K562 (cell line): ENCODE data around the gene KRT8. TPM values are rescaled to one million over a fixed set of nuclear protein-coding genes. Genes with fewer than 3 reads are reported as not detected.

Source experiments
- ARID1B ChIP-seq: fragments of 450-650 bp; IDR thresholded peaks from 2 replicates; pipeline ENCODE4 v1.6.1; 2016; ENCODE audit warnings: antibody characterized with exemption, mild to moderate bottlenecking, inconsistent platforms
- GATAD2A ChIP-seq: fragments of 450-650 bp; IDR thresholded peaks from 2 replicates; pipeline ENCODE4 v1.6.1; 2017
- KAT8 ChIP-seq: fragments of 450-650 bp; IDR thresholded peaks from 2 replicates; pipeline ENCODE4 v1.6.1; 2016; ENCODE audit warnings: low read depth, mild to moderate bottlenecking
- KDM4B ChIP-seq, 2 experiments: fragments of 450-650 bp in 1 of 2; sonication (generic) in 1 of 2; IDR thresholded peaks; 2 replicates each; pipeline ENCODE4 v1.6.1; 2016 to 2017; ENCODE audit warnings: borderline replicate concordance in 2 of 2, antibody characterized with exemption in 1 of 2, low read depth in 1 of 2, mild to moderate bottlenecking in 1 of 2
- MAFF ChIP-seq: IDR thresholded peaks from 2 replicates; pipeline ENCODE4 v1.6.1; 2012; ENCODE audit warnings: low read length, improper control_type of control experiment
- MAZ ChIP-seq, 2 experiments: fragments of 450-650 bp in 1 of 2; sonication (generic) in 1 of 2; formaldehyde crosslinking; IDR thresholded peaks in 1 of 2; conservative IDR thresholded peaks in 1 of 2; 2 replicates each; pipeline versions ENCODE4 v1.4.0 to v1.5.0; 2020; ENCODE audit warnings: mild to moderate bottlenecking in 1 of 2, missing genetic modification reagents in 1 of 2
- MCM3 ChIP-seq: fragments of 450-650 bp; IDR thresholded peaks from 2 replicates; pipeline ENCODE4 v1.6.1; 2016
- MEF2D ChIP-seq: conservative IDR thresholded peaks from 2 replicates; pipeline ENCODE4 v1.6.1; 2016; ENCODE audit warnings: low read depth, missing genetic modification characterization, missing compliant biosample characterization
- MYC ChIP-seq, 2 experiments: fragments of 250-450 bp in 1 of 2; sonication (Bioruptor Pico) in 1 of 2; IDR thresholded peaks; 2 replicates each; pipeline versions ENCODE4 v1.5.1 to v1.6.1; 2012 to 2021; ENCODE audit warnings: low read depth in 2 of 2, borderline replicate concordance in 1 of 2, improper control_type of control experiment in 1 of 2, low read length in 1 of 2, mild to moderate bottlenecking in 1 of 2, moderate library complexity in 1 of 2
- NFATC3 ChIP-seq: fragments of 450-650 bp; IDR thresholded peaks from 2 replicates; pipeline ENCODE4 v1.6.1; 2017; ENCODE audit warnings: mild to moderate bottlenecking
- NFXL1 ChIP-seq: fragments of 450-650 bp; formaldehyde crosslinking; IDR thresholded peaks from 2 replicates; pipeline ENCODE4 v1.4.0; 2021; ENCODE audit warnings: mild to moderate bottlenecking
- NONO ChIP-seq, 2 experiments: fragments of 200-400 bp in 1 of 2; fragments of 450-650 bp in 1 of 2; formaldehyde crosslinking in 1 of 2; IDR thresholded peaks; 2 replicates each; pipeline ENCODE4 v1.6.1; 2017; ENCODE audit warnings: low read depth in 2 of 2, mild to moderate bottlenecking in 2 of 2, moderate library complexity in 2 of 2, low read length in 1 of 2
- NR1H2 ChIP-seq: sonication (generic); formaldehyde crosslinking; IDR thresholded peaks from 2 replicates; pipeline ENCODE4 v1.4.0; 2020; ENCODE audit warnings: mild to moderate bottlenecking, missing genetic modification reagents
- RFX5 ChIP-seq: IDR thresholded peaks from 2 replicates; pipeline ENCODE4 v1.6.1; 2011; ENCODE audit warnings: low read depth, mild to moderate bottlenecking, improper control_type of control experiment, low read length
- ZNF75A ChIP-seq: fragments of 450-650 bp; formaldehyde crosslinking; IDR thresholded peaks from 2 replicates; pipeline ENCODE4 v1.4.0; 2020; ENCODE audit warnings: mild to moderate bottlenecking
- polyA plus RNA-seq, 8 experiments: library from polyadenylated mRNA; depleted of rRNA in 4 of 8; stranded (reverse) in 5 of 8; unstranded in 3 of 8; fragments of >200 nt; fragmentation: Nextera tagmentation in 2 of 8; fragmentation: Illumina TruSeq in 1 of 8; extraction: Ambion mirVana in 2 of 8; extraction: Trizol in 1 of 8; gene quantifications; 2 replicates each; pipeline versions ENCODE4 v1.2.1 to v1.2.3, GENCODE V29; 2011 to 2014; ENCODE audit warnings: inconsistent platforms in 1 of 8, missing spikeins in 1 of 8
- total RNA-seq, 7 experiments: library from RNA; depleted of rRNA in 6 of 7; stranded (reverse); fragments of >200 nt in 6 of 7; fragmentation: Illumina TruSeq in 2 of 7; extraction: Trizol in 2 of 7; gene quantifications; 2 replicates each; pipeline versions ENCODE4 v1.2.1 to v1.2.3, GENCODE V29; 2011 to 2021; ENCODE audit warnings: low replicate concordance in 1 of 7
- TF ChIP-seq, protein P1 (sequence below): fragments of 200-800 bp; sonication (Bioruptor generic); IDR thresholded peaks from 2 replicates; pipeline ENCODE4 v1.6.1; 2017; ENCODE audit warnings: missing genetic modification characterization, missing compliant biosample characterization
- TF ChIP-seq, protein P2 (sequence below): sonication (generic); formaldehyde crosslinking; IDR thresholded peaks from 2 replicates; pipeline ENCODE4 v1.8.0; 2022; ENCODE audit warnings: missing genetic modification reagents, mild to moderate bottlenecking, moderate library complexity, borderline replicate concordance
- TF ChIP-seq, protein P3 (sequence below), 2 experiments: fragments of 200-800 bp in 1 of 2; sonication (Bioruptor generic) in 1 of 2; sonication (generic) in 1 of 2; formaldehyde crosslinking in 1 of 2; IDR thresholded peaks in 1 of 2; conservative IDR thresholded peaks in 1 of 2; 2 replicates each; pipeline versions ENCODE4 v1.5.0 to v1.6.1; 2016 to 2020; ENCODE audit warnings: missing compliant biosample characterization in 1 of 2, missing genetic modification characterization in 1 of 2, missing genetic modification reagents in 1 of 2
- TF ChIP-seq, protein P4 (sequence below): sonication (generic); formaldehyde crosslinking; IDR thresholded peaks from 2 replicates; pipeline ENCODE4 v1.8.0; 2023; ENCODE audit warnings: mild to moderate bottlenecking, missing genetic modification reagents

The KRT8 gene
- total and polyA plus RNA-seq, 9 of the 15 experiments (the other 6 are each of a cell fraction or from before 2014, with no cell fraction given) = 41.5 to 661 (median 260) TPM

DNA sequence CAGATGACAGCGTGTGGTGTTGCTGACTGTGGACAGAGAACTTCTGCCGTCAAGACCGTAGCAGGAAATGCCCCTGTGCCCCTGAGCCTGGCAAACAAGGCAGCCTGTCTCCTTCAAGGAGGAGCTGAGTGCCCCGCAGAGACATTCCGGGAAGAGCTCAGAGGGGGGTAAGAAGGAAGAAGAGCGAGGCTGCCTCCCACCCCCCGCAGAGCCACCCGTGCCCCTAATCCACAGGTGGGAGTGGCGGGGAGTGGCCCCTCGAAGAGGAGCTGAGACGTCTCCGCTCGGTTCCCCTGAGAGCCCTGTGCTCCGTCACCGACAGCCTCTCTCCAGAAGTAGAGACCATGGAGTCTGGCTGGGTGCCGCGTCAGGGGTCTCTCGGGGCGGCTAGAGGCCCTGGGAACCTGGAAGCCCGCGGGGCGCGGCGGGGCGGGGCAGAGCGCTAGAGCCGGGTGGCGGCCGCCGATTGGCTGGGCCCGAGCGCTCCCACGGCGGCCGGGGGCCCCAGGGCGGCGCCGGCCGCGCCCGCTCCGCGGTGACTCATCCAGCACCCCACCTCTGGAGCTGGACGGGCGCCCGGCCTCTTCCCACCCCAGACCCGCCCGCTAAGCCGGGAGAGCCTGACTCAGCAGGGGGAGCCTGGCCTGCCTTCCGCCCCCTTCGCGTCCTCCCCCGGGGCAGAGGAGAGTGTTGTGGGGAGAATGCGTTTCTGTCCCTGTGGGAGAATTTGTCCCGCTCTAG is 30.9 kb downstream of the KRT8 start (continued):
- TF ChIP-seq, protein P1, sequence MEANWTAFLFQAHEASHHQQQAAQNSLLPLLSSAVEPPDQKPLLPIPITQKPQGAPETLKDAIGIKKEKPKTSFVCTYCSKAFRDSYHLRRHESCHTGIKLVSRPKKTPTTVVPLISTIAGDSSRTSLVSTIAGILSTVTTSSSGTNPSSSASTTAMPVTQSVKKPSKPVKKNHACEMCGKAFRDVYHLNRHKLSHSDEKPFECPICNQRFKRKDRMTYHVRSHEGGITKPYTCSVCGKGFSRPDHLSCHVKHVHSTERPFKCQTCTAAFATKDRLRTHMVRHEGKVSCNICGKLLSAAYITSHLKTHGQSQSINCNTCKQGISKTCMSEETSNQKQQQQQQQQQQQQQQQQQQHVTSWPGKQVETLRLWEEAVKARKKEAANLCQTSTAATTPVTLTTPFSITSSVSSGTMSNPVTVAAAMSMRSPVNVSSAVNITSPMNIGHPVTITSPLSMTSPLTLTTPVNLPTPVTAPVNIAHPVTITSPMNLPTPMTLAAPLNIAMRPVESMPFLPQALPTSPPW (CRISPR knock-in tag) = peak; percentile 92
- no peak; the same call in 1 of the 2 replicates for TF ChIP-seq NFXL1 (CRISPR knock-in tag)
- no peak for TF ChIP-seq MEF2D (tag)
- TF ChIP-seq MAZ (CRISPR knock-in tag; conservative IDR thresholded peaks at IDR 0.05 in 1 of 2, IDR thresholded peaks at IDR 0.05 in 1 of 2) = peak; percentile 78 to 80
- TF ChIP-seq GATAD2A = 0 out of 2 replicates have a peak, but pooled peaks have one; percentile 47
- TF ChIP-seq NR1H2 (CRISPR knock-in tag) = no peak
- TF ChIP-seq, protein P2, sequence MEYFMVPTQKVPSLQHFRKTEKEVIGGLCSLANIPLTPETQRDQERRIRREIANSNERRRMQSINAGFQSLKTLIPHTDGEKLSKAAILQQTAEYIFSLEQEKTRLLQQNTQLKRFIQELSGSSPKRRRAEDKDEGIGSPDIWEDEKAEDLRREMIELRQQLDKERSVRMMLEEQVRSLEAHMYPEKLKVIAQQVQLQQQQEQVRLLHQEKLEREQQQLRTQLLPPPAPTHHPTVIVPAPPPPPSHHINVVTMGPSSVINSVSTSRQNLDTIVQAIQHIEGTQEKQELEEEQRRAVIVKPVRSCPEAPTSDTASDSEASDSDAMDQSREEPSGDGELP (CRISPR knock-in tag) = peak; percentile 34; the same call in 1 of the 2 replicates
- no peak for TF ChIP-seq KDM4B (IDR thresholded peaks at IDR 0.05; ENCODE audit: borderline replicate concordance in 2 of 2, low read depth in 1 of 2)
- TF ChIP-seq ARID1B = peak; percentile 86
- TF ChIP-seq, protein P3, sequence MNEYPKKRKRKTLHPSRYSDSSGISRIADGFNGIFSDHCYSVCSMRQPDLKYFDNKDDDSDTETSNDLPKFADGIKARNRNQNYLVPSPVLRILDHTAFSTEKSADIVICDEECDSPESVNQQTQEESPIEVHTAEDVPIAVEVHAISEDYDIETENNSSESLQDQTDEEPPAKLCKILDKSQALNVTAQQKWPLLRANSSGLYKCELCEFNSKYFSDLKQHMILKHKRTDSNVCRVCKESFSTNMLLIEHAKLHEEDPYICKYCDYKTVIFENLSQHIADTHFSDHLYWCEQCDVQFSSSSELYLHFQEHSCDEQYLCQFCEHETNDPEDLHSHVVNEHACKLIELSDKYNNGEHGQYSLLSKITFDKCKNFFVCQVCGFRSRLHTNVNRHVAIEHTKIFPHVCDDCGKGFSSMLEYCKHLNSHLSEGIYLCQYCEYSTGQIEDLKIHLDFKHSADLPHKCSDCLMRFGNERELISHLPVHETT (CRISPR knock-in tag; conservative IDR thresholded peaks at IDR 0.05 in 1 of 2, IDR thresholded peaks at IDR 0.05 in 1 of 2) = no peak
- TF ChIP-seq NFATC3 = no peak
- TF ChIP-seq KAT8 = no peak
- peak in 1 of 2 experiments; percentile 87; a peak in 2 of 4 replicates for TF ChIP-seq NONO (IDR thresholded peaks at IDR 0.05; ENCODE audit: low read depth in 2 of 2, low read length in 1 of 2)
- no peak for TF ChIP-seq ZNF75A
- TF ChIP-seq RFX5 = no peak
- TF ChIP-seq, protein P4, sequence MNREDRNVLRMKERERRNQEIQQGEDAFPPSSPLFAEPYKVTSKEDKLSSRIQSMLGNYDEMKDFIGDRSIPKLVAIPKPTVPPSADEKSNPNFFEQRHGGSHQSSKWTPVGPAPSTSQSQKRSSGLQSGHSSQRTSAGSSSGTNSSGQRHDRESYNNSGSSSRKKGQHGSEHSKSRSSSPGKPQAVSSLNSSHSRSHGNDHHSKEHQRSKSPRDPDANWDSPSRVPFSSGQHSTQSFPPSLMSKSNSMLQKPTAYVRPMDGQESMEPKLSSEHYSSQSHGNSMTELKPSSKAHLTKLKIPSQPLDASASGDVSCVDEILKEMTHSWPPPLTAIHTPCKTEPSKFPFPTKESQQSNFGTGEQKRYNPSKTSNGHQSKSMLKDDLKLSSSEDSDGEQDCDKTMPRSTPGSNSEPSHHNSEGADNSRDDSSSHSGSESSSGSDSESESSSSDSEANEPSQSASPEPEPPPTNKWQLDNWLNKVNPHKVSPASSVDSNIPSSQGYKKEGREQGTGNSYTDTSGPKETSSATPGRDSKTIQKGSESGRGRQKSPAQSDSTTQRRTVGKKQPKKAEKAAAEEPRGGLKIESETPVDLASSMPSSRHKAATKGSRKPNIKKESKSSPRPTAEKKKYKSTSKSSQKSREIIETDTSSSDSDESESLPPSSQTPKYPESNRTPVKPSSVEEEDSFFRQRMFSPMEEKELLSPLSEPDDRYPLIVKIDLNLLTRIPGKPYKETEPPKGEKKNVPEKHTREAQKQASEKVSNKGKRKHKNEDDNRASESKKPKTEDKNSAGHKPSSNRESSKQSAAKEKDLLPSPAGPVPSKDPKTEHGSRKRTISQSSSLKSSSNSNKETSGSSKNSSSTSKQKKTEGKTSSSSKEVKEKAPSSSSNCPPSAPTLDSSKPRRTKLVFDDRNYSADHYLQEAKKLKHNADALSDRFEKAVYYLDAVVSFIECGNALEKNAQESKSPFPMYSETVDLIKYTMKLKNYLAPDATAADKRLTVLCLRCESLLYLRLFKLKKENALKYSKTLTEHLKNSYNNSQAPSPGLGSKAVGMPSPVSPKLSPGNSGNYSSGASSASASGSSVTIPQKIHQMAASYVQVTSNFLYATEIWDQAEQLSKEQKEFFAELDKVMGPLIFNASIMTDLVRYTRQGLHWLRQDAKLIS (CRISPR knock-in tag) = no peak
- TF ChIP-seq MAFF = no peak
- no peak for TF ChIP-seq MCM3
- TF ChIP-seq MYC (IDR thresholded peaks at IDR 0.05; ENCODE audit: low read depth, low read length) = no peak; the same call in 1 of the 2 replicates
- no peak for TF ChIP-seq MYC (CRISPR knock-in tag; IDR thresholded peaks at IDR 0.05; ENCODE audit: borderline replicate concordance, low read depth)
